PC-3 (cell line): Measurements from ENCODE around the gene TBCEL. TPM values are rescaled to one million over a fixed set of nuclear protein-coding genes. Genes with fewer than 3 reads are reported as not detected.
"Not testable (repeated sequence)": the region's sequence is repeated elsewhere in the genome, so short reads cannot be mapped to it uniquely, and the experiment has no call there.

Source experiments
- ATAC-seq: fragments of 200-7000 bp; cut with Tn5 transposase; 2 replicates; pipeline ENCODE4 v1.9.1; 2020; ENCODE audit warnings: mild to moderate bottlenecking, moderate library complexity
- BruUV-seq: library from RNA; stranded (reverse); fragments of 400-500 nt; replicated peaks from 2 replicates; lab custom pipeline; 2021; lab: Mats Ljungman, UMichigan
- CTCF ChIA-PET: fragments of 300-600 bp; sonication (Branson Sonifier 250); formaldehyde crosslinking; loops from one replicate; lab custom pipeline; 2022; ENCODE audit warnings: antibody characterized with exemption; lab: Charles Lee
- POLR2A ChIA-PET: fragments of 300-600 bp; sonication (Branson Sonifier 250); formaldehyde crosslinking; loops from one replicate; lab custom pipeline; 2022; ENCODE audit warnings: antibody characterized with exemption; ENCODE audit not compliant: unreplicated experiment; lab: Charles Lee
- DNase-seq: peaks from one replicate; pipeline ENCODE4 v3.0.0-alpha.2; 2015
- H2AFZ ChIP-seq: fragments of 300-600 bp; sonication (generic); 2 replicates; pipeline ENCODE4 v1.6.0; 2016; ENCODE audit warnings: antibody characterized with exemption, low read length
- H3F3A ChIP-seq: fragments of 300-600 bp; sonication (generic); one replicate; pipeline ENCODE4 v1.6.0; 2017; ENCODE audit warnings: antibody characterized with exemption, low read length, control low read depth, mild to moderate bottlenecking; ENCODE audit not compliant: unreplicated experiment
- H3K27ac ChIP-seq: fragments of 300-600 bp; sonication (generic); 2 replicates; pipeline ENCODE4 v1.5.1; 2016; ENCODE audit warnings: mild to moderate bottlenecking, low read length
- H3K27me3 ChIP-seq: fragments of 300-600 bp; sonication (generic); 2 replicates; pipeline ENCODE4 v1.6.1; 2016; ENCODE audit warnings: low read length, mixed read lengths
- H3K36me3 ChIP-seq: fragments of 300-600 bp; sonication (generic); 2 replicates; pipeline ENCODE4 v1.6.1; 2016; ENCODE audit warnings: low read depth, mixed run types, low read length, mixed read lengths
- H3K4me1 ChIP-seq: fragments of 300-600 bp; sonication (generic); 2 replicates; pipeline ENCODE4 v1.5.1; 2016; ENCODE audit warnings: low read length; ENCODE audit not compliant: insufficient read depth
- H3K4me2 ChIP-seq: fragments of 300-600 bp; sonication (generic); 2 replicates; pipeline ENCODE4 v1.6.0; 2016; ENCODE audit warnings: low read length
- H3K4me3 ChIP-seq: fragments of 300-600 bp; sonication (generic); 2 replicates; pipeline ENCODE4 v1.5.1; 2016; ENCODE audit warnings: mild to moderate bottlenecking, low read length, mixed read lengths
- H3K79me2 ChIP-seq: fragments of 300-600 bp; sonication (generic); 2 replicates; pipeline ENCODE4 v1.6.1; 2017; ENCODE audit warnings: low read length, mixed read lengths
- H3K9ac ChIP-seq: fragments of 300-600 bp; sonication (generic); 2 replicates; pipeline ENCODE4 v1.6.0; 2016; ENCODE audit warnings: mild to moderate bottlenecking, low read length
- H3K9me2 ChIP-seq: fragments of 300-600 bp; sonication (generic); replicated peaks from 2 replicates; pipeline ENCODE4 v1.6.1; 2016; ENCODE audit warnings: mixed run types, low read length, mixed read lengths
- H3K9me3 ChIP-seq: fragments of 300-600 bp; sonication (generic); 2 replicates; pipeline ENCODE4 v1.6.1; 2016; ENCODE audit warnings: low read length, mixed read lengths
- H4K20me1 ChIP-seq: fragments of 300-600 bp; sonication (generic); 2 replicates; pipeline ENCODE4 v1.6.1; 2016; ENCODE audit warnings: low read length, mixed read lengths
- CTCF ChIP-seq: fragments of 300-600 bp; sonication (generic); conservative IDR thresholded peaks from 2 replicates; pipeline ENCODE4 v1.5.1; 2017; ENCODE audit warnings: antibody characterized with exemption, low read depth, mild to moderate bottlenecking, low read length
- EZH2 ChIP-seq: fragments of 300-600 bp; sonication (generic); IDR thresholded peaks from one replicate; pipeline ENCODE4 v1.6.1; 2017; ENCODE audit warnings: antibody characterized with exemption, mild to moderate bottlenecking, low read length; ENCODE audit not compliant: unreplicated experiment
- EZH2phosphoT487 ChIP-seq: fragments of 300-600 bp; sonication (generic); IDR thresholded peaks from 2 replicates; pipeline ENCODE4 v1.6.1; 2018; ENCODE audit warnings: mild to moderate bottlenecking, antibody characterized with exemption, low read length, borderline replicate concordance
- intact Hi-C: fragments of 100-400 bp; cut with micrococcal nuclease; formaldehyde crosslinking; loops from 2 replicates; pipeline ENCODE4 v1.9.0; 2023
- total RNA-seq: library from RNA; depleted of rRNA; stranded (reverse); fragments of >200 nt; gene quantifications from 2 replicates; pipeline ENCODE4 v1.2.3, GENCODE V29; 2014

Gene TBCEL
- total RNA-seq, 1 experiment from 2014 or later = 6.6 TPM

DNA sequence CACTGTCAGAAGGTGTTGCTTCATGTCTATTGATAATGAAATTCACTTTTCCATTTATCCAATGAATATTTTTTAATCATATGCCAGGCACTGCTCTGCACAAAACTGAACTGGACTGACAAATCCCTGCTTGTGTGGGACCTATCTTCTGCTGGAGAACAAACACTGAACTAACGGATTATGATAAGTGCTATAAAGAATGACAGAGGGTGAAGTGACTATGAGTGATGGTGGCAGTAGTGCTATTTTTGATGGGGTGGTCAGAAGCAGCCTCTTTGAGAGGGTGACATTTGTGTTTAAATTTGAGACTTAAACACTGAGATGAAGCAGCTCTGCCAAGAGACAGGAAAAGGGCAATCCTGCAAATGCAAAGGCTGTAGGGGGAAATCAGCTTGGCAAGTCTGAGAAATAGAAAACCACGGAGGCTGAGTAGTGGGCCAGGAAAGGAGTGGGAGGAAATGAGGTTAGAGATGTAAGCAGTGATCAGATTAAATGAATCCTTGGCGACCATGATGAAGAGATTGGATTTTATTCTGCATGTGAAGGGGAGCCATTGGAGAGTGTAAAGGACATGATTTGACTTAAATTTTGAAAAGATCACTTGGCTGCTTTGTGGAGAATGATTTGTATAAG is 6.0 kb downstream of the TBCEL start:
- peaks cover 26% of the 10 kb centered on the region for H3K79me2 ChIP-seq

DNA sequence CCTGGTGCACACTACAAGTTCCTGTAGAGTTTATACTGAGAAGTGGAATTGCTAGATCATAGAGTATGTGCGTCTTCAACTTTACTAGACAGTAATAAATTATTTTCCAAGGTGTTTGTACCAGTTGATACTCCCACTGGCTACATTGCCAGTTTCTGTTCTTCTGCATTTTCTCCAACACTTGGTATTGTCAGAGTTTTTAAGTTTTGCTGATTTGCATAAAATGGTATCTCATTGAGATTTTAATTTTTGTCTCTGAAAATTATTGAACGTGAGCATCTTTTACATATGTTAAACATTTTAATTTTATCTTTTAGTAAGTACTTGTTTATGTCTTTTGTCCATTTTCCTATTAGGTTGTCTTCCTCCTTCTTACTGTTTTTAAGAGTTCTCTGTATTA is 7.3 kb downstream of the TBCEL start:
- ChIA-PET POLR2A (no interaction called here), CTCF (no interaction called here)
- BruUV-seq = no TSS peak
- Histone ChIP-seq H3K9me3 (no peaks in the 10 kb centered on the region), H3K4me3 (no peak overlapping the region), H3K27ac (no peak overlapping the region), H4K20me1 (no peaks in the 10 kb centered on the region), H3K4me2 (no peak overlapping the region), H3K9me2 (no peaks in the 10 kb centered on the region), H3K27me3 (no peaks in the 10 kb centered on the region), H2AFZ (no peak overlapping the region), H3K9ac (no peak overlapping the region), H3K36me3 (no peaks in the 10 kb centered on the region), H3K79me2 (peaks cover 13% of the 10 kb centered on the region), H3K4me1 (peaks cover 10% of the 10 kb centered on the region), H3F3A (no peaks in the 10 kb centered on the region)
- no peak for TF ChIP-seq CTCF
- no peak for TF ChIP-seq EZH2
- TF ChIP-seq EZH2phosphoT487 = no peak
- no peak for ATAC-seq
- DNase-seq = no peak
- intact Hi-C loops = loop anchor here (10.0 kb wide), 1 partner anchor 164 kb away; no protein-coding TSS in a partner anchor

More for the DNA sequence above, 6.0 kb downstream of the TBCEL start:
- peaks cover 12% of the 10 kb centered on the region for H3K4me1 ChIP-seq
- H2AFZ ChIP-seq = no peak overlapping the region
- no peaks in the 10 kb centered on the region for H3K9me3 ChIP-seq
- no peak for TF ChIP-seq EZH2
- no peak for TF ChIP-seq CTCF
- no peak overlapping the region for H3K9ac ChIP-seq
- H3F3A ChIP-seq = no peaks in the 10 kb centered on the region
- H3K9me2 ChIP-seq = no peaks in the 10 kb centered on the region
- no TSS peak for BruUV-seq
- H3K27ac ChIP-seq = no peak overlapping the region
- H4K20me1 ChIP-seq = no peaks in the 10 kb centered on the region
- H3K4me3 ChIP-seq = no peak overlapping the region
- DNase-seq = no peak
- intact Hi-C loops = loop anchor here (10.0 kb wide), 1 partner anchor 165 kb away; no protein-coding TSS in a partner anchor
- ChIA-PET CTCF (no interaction called here), POLR2A (no interaction called here)
- no peaks in the 10 kb centered on the region for H3K27me3 ChIP-seq
- ATAC-seq = no peak
- H3K36me3 ChIP-seq = no peaks in the 10 kb centered on the region
- no peak overlapping the region for H3K4me2 ChIP-seq

DNA sequence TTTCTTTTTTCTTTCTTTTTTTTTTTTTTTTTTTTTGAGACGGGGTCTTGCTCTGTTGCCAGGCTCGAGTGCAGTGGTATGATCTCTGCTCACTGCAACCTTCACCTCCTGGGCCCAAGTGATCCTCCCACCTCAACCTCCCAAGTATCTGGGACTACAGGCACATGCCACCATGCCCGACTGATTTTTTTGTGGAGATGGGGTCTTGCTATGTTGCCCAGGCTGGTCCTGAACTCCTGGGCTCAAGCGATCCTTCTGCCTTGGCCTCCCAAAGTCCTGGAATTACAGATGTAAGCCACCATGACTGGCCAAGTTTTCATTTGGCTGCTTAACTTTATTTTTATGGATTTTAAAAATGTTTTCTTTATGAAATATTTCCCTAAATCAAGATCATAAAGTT is 7.7 kb downstream of the TBCEL start:
- H3K79me2 ChIP-seq = not testable (repeated sequence)

More for the DNA sequence above, 7.7 kb downstream of the TBCEL start:
- H3K4me3 ChIP-seq, DNase-seq, H3K4me2 ChIP-seq, H3K9me2 ChIP-seq, CTCF ChIA-PET, BruUV-seq, H3K36me3 ChIP-seq, ATAC-seq, POLR2A ChIA-PET, H3K9ac ChIP-seq, H3K9me3 ChIP-seq, H3F3A ChIP-seq, H3K27me3 ChIP-seq, H3K4me1 ChIP-seq, H2AFZ ChIP-seq, H4K20me1 ChIP-seq, H3K27ac ChIP-seq: not testable (repeated sequence)
- intact Hi-C loops = loop anchor here (1.0 to 10.0 kb wide), 2 partner anchors 81 to 163 kb away; no protein-coding TSS in a partner anchor
